Liver (tissue), 9 donors: ENCODE measurements around the gene RAI14. TPM values are rescaled to one million over a fixed set of nuclear protein-coding genes. Genes with fewer than 3 reads are reported as not detected.

Experiments used
- DNase-seq: peaks from one replicate; pipeline ENCODE4 v3.0.0-alpha.2; 2017; ENCODE audit warnings: low spot score
- H3K27ac ChIP-seq, 2 donors: one replicate each; pipeline ENCODE4 v1.7.0; 2013; ENCODE audit warnings: inconsistent platforms in 2 of 2, low read length in 2 of 2, control low read depth in 1 of 2, low read depth in 1 of 2, mild to moderate bottlenecking in 1 of 2
- H3K27me3 ChIP-seq, 4 donors: one replicate each; pipeline versions ENCODE4 v1.6.1 to v1.7.0; 2013; ENCODE audit warnings: low read length in 3 of 4, inconsistent platforms in 1 of 4, mild to moderate bottlenecking in 1 of 4, moderate library complexity in 1 of 4; ENCODE audit not compliant: control insufficient read depth in 4 of 4, insufficient read depth in 4 of 4
- H3K36me3 ChIP-seq, 4 donors: one replicate each; pipeline versions ENCODE4 v1.6.1 to v1.7.0; 2013; ENCODE audit warnings: low read length in 3 of 4, mild to moderate bottlenecking in 3 of 4, low read depth in 1 of 4, moderate library complexity in 1 of 4; ENCODE audit not compliant: control insufficient read depth in 4 of 4, insufficient read depth in 3 of 4
- H3K4me1 ChIP-seq, 4 donors: one replicate each; pipeline versions ENCODE4 v1.6.1 to v1.7.0; 2013; ENCODE audit warnings: low read length in 3 of 4, mild to moderate bottlenecking in 3 of 4, moderate library complexity in 1 of 4; ENCODE audit not compliant: control insufficient read depth in 4 of 4, insufficient read depth in 4 of 4
- H3K4me3 ChIP-seq, 3 donors: one replicate each; pipeline versions ENCODE4 v1.6.1 to v1.7.0; 2013; ENCODE audit warnings: low read length in 3 of 3, control low read depth in 1 of 3, low read depth in 1 of 3, mild to moderate bottlenecking in 1 of 3
- H3K9ac ChIP-seq, 2 donors: one replicate each; pipeline ENCODE4 v1.7.0; 2013; ENCODE audit warnings: low read length in 2 of 2, mild to moderate bottlenecking in 2 of 2, moderate library complexity in 2 of 2, control low read depth in 1 of 2, low read depth in 1 of 2
- H3K9me3 ChIP-seq, 4 donors: one replicate each; pipeline versions ENCODE4 v1.6.1 to v1.7.0; 2013; ENCODE audit warnings: low read length in 3 of 4; ENCODE audit not compliant: control insufficient read depth in 4 of 4
- EGR1 ChIP-seq, 2 donors: IDR thresholded peaks; 2 replicates each; pipeline ENCODE4 v1.6.1; 2016 to 2018; ENCODE audit warnings: antibody characterized with exemption in 2 of 2, low read depth in 2 of 2
- FOXA1 ChIP-seq: IDR thresholded peaks from 2 replicates; pipeline ENCODE4 v1.6.1; 2016; ENCODE audit warnings: antibody characterized with exemption
- FOXA2 ChIP-seq: IDR thresholded peaks from 2 replicates; pipeline ENCODE4 v1.6.1; 2016; ENCODE audit warnings: antibody characterized with exemption
- GABPA ChIP-seq, 2 donors: IDR thresholded peaks in 1 of 2; conservative IDR thresholded peaks in 1 of 2; 2 replicates each; pipeline ENCODE4 v1.6.1; 2016; ENCODE audit warnings: antibody characterized with exemption in 2 of 2, mild to moderate bottlenecking in 1 of 2, moderate library complexity in 1 of 2
- HNF4A ChIP-seq, 2 donors: conservative IDR thresholded peaks; 2 replicates each; pipeline ENCODE4 v1.6.1; 2016; ENCODE audit warnings: antibody characterized with exemption in 2 of 2, mild to moderate bottlenecking in 2 of 2
- HNF4G ChIP-seq: IDR thresholded peaks from 2 replicates; pipeline ENCODE4 v1.6.1; 2016; ENCODE audit warnings: antibody characterized with exemption
- JUND ChIP-seq, 2 donors: IDR thresholded peaks; 2 replicates each; pipeline ENCODE4 v1.6.1; 2016; ENCODE audit warnings: antibody characterized with exemption in 2 of 2
- NR2F2 ChIP-seq: IDR thresholded peaks from 2 replicates; pipeline ENCODE4 v1.6.1; 2016; ENCODE audit warnings: antibody characterized with exemption
- RAD21 ChIP-seq, 2 donors: IDR thresholded peaks; 2 replicates each; pipeline ENCODE4 v1.6.1; 2016; ENCODE audit warnings: antibody characterized with exemption in 2 of 2, mild to moderate bottlenecking in 2 of 2
- RXRA ChIP-seq, 2 donors: IDR thresholded peaks; 2 replicates each; pipeline ENCODE4 v1.6.1; 2017 to 2018; ENCODE audit warnings: antibody characterized with exemption in 2 of 2, mild to moderate bottlenecking in 1 of 2
- SP1 ChIP-seq: IDR thresholded peaks from 2 replicates; pipeline ENCODE4 v1.6.1; 2018; ENCODE audit warnings: antibody characterized with exemption, mild to moderate bottlenecking
- TAF1 ChIP-seq: conservative IDR thresholded peaks from 2 replicates; pipeline ENCODE4 v1.6.1; 2016; ENCODE audit warnings: antibody characterized with exemption, mild to moderate bottlenecking
- YY1 ChIP-seq: IDR thresholded peaks from 2 replicates; pipeline ENCODE4 v1.6.1; 2016; ENCODE audit warnings: antibody characterized with exemption, mild to moderate bottlenecking
- WGBS: extraction: QIAGEN DNeasy Blood & Tissue Kit; methylation state at CpG from one replicate; pipeline ENCODE4 v1.1.7; 2013; 5-methylcytosine and 5-hydroxymethylcytosine counted together
- polyA plus RNA-seq, 2 donors: library from polyadenylated mRNA; stranded (reverse) in 1 of 2; unstranded in 1 of 2; fragments of 200-250 nt in 1 of 2; fragments of >200 nt in 1 of 2; fragmentation: Nextera tagmentation in 1 of 2; extraction: Ambion mirVana in 1 of 2; gene quantifications; one replicate each; pipeline versions ENCODE4 v1.2.1 to v1.2.3, GENCODE V29; 2013 to 2015
- total RNA-seq, 2 donors: library from RNA; depleted of rRNA; stranded (reverse); fragments of >200 nt; gene quantifications; one replicate each; pipeline ENCODE4 v1.2.3, GENCODE V29; 2014
- TF ChIP-seq, protein P1 (sequence below): IDR thresholded peaks from 2 replicates; pipeline ENCODE4 v1.6.1; 2016; ENCODE audit warnings: antibody characterized with exemption
- TF ChIP-seq, protein P2 (sequence below): IDR thresholded peaks from 2 replicates; pipeline ENCODE4 v1.6.1; 2016; ENCODE audit warnings: antibody characterized with exemption
- TF ChIP-seq, protein P3 (sequence below): IDR thresholded peaks from 2 replicates; pipeline ENCODE4 v1.6.1; 2016; ENCODE audit warnings: antibody characterized with exemption
- TF ChIP-seq, protein P4 (sequence below): IDR thresholded peaks from 2 replicates; pipeline ENCODE4 v1.6.1; 2016; ENCODE audit warnings: antibody characterized with exemption, mild to moderate bottlenecking
- TF ChIP-seq, protein P5 (sequence below): fragments of 150-350 bp; IDR thresholded peaks from 2 replicates; pipeline ENCODE4 v1.5.1; 2017; ENCODE audit warnings: improper control_type of control experiment, low read depth, low read length; ENCODE audit not compliant: missing input control
- donor health status: healthy.
- donor health status: healthy.
- donor health status: healthy.
- donor health status: healthy.
- donor health status: healthy.

The RAI14 gene
- total and polyA plus RNA-seq, 4 donors: 7.8 to 21.4 (median 11.4) TPM

GRCh38 chr5:34758514-34758913 is 102.4 kb downstream of the RAI14 start:
- Histone ChIP-seq H3K9ac (no peak overlapping the region), H3K36me3 (no peaks in the 10 kb centered on the region), H3K27ac (no peak overlapping the region), H3K4me3 (no peak overlapping the region), H3K4me1 (peaks cover 8 to 42% (median 34%) of the 10 kb centered on the region in 4 donors), H3K27me3 (no peaks in the 10 kb centered on the region), H3K9me3 (no peaks in the 10 kb centered on the region)
- TF ChIP-seq FOXA2: no peak
- TF ChIP-seq, protein P1, sequence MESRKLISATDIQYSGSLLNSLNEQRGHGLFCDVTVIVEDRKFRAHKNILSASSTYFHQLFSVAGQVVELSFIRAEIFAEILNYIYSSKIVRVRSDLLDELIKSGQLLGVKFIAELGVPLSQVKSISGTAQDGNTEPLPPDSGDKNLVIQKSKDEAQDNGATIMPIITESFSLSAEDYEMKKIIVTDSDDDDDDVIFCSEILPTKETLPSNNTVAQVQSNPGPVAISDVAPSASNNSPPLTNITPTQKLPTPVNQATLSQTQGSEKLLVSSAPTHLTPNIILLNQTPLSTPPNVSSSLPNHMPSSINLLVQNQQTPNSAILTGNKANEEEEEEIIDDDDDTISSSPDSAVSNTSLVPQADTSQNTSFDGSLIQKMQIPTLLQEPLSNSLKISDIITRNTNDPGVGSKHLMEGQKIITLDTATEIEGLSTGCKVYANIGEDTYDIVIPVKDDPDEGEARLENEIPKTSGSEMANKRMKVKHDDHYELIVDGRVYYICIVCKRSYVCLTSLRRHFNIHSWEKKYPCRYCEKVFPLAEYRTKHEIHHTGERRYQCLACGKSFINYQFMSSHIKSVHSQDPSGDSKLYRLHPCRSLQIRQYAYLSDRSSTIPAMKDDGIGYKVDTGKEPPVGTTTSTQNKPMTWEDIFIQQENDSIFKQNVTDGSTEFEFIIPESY: no peak
- TF ChIP-seq EGR1 (IDR thresholded peaks at IDR 0.05; ENCODE audit: low read depth in 2 of 2): no peak
- TF ChIP-seq SP1: no peak
- TF ChIP-seq, protein P2, sequence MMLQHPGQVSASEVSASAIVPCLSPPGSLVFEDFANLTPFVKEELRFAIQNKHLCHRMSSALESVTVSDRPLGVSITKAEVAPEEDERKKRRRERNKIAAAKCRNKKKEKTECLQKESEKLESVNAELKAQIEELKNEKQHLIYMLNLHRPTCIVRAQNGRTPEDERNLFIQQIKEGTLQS: no peak
- TF ChIP-seq, protein P3, sequence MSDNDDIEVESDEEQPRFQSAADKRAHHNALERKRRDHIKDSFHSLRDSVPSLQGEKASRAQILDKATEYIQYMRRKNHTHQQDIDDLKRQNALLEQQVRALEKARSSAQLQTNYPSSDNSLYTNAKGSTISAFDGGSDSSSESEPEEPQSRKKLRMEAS: no peak
- TF ChIP-seq, protein P4, sequence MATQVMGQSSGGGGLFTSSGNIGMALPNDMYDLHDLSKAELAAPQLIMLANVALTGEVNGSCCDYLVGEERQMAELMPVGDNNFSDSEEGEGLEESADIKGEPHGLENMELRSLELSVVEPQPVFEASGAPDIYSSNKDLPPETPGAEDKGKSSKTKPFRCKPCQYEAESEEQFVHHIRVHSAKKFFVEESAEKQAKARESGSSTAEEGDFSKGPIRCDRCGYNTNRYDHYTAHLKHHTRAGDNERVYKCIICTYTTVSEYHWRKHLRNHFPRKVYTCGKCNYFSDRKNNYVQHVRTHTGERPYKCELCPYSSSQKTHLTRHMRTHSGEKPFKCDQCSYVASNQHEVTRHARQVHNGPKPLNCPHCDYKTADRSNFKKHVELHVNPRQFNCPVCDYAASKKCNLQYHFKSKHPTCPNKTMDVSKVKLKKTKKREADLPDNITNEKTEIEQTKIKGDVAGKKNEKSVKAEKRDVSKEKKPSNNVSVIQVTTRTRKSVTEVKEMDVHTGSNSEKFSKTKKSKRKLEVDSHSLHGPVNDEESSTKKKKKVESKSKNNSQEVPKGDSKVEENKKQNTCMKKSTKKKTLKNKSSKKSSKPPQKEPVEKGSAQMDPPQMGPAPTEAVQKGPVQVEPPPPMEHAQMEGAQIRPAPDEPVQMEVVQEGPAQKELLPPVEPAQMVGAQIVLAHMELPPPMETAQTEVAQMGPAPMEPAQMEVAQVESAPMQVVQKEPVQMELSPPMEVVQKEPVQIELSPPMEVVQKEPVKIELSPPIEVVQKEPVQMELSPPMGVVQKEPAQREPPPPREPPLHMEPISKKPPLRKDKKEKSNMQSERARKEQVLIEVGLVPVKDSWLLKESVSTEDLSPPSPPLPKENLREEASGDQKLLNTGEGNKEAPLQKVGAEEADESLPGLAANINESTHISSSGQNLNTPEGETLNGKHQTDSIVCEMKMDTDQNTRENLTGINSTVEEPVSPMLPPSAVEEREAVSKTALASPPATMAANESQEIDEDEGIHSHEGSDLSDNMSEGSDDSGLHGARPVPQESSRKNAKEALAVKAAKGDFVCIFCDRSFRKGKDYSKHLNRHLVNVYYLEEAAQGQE: no peak
- TF ChIP-seq GABPA (IDR thresholded peaks at IDR 0.05 in 1 of 2, conservative IDR thresholded peaks at IDR 0.05 in 1 of 2): no peak
- TF ChIP-seq RAD21 (IDR thresholded peaks at IDR 0.05): no peak
- TF ChIP-seq TAF1: no peak
- no peak for TF ChIP-seq FOXA1
- TF ChIP-seq NR2F2: no peak
- TF ChIP-seq RXRA (IDR thresholded peaks at IDR 0.05): no peak
- TF ChIP-seq, protein P5, sequence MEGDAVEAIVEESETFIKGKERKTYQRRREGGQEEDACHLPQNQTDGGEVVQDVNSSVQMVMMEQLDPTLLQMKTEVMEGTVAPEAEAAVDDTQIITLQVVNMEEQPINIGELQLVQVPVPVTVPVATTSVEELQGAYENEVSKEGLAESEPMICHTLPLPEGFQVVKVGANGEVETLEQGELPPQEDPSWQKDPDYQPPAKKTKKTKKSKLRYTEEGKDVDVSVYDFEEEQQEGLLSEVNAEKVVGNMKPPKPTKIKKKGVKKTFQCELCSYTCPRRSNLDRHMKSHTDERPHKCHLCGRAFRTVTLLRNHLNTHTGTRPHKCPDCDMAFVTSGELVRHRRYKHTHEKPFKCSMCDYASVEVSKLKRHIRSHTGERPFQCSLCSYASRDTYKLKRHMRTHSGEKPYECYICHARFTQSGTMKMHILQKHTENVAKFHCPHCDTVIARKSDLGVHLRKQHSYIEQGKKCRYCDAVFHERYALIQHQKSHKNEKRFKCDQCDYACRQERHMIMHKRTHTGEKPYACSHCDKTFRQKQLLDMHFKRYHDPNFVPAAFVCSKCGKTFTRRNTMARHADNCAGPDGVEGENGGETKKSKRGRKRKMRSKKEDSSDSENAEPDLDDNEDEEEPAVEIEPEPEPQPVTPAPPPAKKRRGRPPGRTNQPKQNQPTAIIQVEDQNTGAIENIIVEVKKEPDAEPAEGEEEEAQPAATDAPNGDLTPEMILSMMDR: no peak
- no peak for TF ChIP-seq JUND (IDR thresholded peaks at IDR 0.05)
- no peak for TF ChIP-seq HNF4A (conservative IDR thresholded peaks at IDR 0.05)
- TF ChIP-seq HNF4G: no peak
- no peak for TF ChIP-seq YY1
- WGBS: 77% methylated on average over 3 of the region's 3 CpGs
- no peak for DNase-seq
